Measurements from ENCODE around the gene ZNF786. TPM values are rescaled to one million over a fixed set of nuclear protein-coding genes. Genes with fewer than 3 reads are reported as not detected.
A peak's percentile ranks its signal among the peaks of the same experiment; 100 is the strongest.

The ZNF786 gene
- total RNA-seq, 1 experiment from 2014 or later: 10.1 TPM

DNA sequence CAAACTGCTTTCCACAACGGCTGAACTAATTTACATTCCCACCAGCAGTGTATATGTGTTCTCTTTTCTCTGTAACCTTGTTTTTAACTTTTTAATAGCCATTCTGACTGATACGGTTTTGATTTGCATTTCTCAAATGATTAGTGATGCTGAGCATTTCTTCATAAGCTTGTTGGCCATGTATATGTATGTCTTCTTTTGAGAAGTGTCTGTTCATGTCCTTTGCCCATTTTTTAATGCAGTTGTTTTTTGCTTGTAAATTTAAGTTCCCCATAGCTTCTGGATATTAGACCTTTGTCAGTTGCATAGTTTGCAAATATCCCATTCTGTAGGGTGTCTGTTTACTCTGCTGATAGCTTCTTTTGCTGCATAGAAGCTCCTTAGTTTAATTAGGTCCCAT lies 6.1 kb downstream of the ZNF786 start:
- TF ChIP-seq, protein P1, sequence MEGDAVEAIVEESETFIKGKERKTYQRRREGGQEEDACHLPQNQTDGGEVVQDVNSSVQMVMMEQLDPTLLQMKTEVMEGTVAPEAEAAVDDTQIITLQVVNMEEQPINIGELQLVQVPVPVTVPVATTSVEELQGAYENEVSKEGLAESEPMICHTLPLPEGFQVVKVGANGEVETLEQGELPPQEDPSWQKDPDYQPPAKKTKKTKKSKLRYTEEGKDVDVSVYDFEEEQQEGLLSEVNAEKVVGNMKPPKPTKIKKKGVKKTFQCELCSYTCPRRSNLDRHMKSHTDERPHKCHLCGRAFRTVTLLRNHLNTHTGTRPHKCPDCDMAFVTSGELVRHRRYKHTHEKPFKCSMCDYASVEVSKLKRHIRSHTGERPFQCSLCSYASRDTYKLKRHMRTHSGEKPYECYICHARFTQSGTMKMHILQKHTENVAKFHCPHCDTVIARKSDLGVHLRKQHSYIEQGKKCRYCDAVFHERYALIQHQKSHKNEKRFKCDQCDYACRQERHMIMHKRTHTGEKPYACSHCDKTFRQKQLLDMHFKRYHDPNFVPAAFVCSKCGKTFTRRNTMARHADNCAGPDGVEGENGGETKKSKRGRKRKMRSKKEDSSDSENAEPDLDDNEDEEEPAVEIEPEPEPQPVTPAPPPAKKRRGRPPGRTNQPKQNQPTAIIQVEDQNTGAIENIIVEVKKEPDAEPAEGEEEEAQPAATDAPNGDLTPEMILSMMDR (IDR thresholded peaks at IDR 0.05): no peak
- TF ChIP-seq SIN3A (IDR thresholded peaks at IDR 0.05; ENCODE audit: borderline replicate concordance, insufficient read depth, low read depth, low read length): no peak
- TF ChIP-seq TCF7L2 (IDR thresholded peaks at IDR 0.05; ENCODE audit: low read depth, low read length): no peak
- TF ChIP-seq POLR2AphosphoS5 (IDR thresholded peaks at IDR 0.05; ENCODE audit: low read depth, low read length): no peak
- TF ChIP-seq, protein P2, sequence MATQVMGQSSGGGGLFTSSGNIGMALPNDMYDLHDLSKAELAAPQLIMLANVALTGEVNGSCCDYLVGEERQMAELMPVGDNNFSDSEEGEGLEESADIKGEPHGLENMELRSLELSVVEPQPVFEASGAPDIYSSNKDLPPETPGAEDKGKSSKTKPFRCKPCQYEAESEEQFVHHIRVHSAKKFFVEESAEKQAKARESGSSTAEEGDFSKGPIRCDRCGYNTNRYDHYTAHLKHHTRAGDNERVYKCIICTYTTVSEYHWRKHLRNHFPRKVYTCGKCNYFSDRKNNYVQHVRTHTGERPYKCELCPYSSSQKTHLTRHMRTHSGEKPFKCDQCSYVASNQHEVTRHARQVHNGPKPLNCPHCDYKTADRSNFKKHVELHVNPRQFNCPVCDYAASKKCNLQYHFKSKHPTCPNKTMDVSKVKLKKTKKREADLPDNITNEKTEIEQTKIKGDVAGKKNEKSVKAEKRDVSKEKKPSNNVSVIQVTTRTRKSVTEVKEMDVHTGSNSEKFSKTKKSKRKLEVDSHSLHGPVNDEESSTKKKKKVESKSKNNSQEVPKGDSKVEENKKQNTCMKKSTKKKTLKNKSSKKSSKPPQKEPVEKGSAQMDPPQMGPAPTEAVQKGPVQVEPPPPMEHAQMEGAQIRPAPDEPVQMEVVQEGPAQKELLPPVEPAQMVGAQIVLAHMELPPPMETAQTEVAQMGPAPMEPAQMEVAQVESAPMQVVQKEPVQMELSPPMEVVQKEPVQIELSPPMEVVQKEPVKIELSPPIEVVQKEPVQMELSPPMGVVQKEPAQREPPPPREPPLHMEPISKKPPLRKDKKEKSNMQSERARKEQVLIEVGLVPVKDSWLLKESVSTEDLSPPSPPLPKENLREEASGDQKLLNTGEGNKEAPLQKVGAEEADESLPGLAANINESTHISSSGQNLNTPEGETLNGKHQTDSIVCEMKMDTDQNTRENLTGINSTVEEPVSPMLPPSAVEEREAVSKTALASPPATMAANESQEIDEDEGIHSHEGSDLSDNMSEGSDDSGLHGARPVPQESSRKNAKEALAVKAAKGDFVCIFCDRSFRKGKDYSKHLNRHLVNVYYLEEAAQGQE (IDR thresholded peaks at IDR 0.05; ENCODE audit: insufficient read depth in 1 of 2, low read depth in 2 of 2, low read length in 1 of 2): no peak
- H3K4me3 ChIP-seq (ENCODE audit: low read depth in 2 of 2, low read length in 2 of 2): no peak overlapping the region
- ChIA-PET CTCF (interaction anchor here (0.7 kb wide), 1 partner anchor 22 kb away, joined by 11 read pairs; no protein-coding TSS in a partner anchor), POLR2A (no interaction called here)
- H3K36me3 ChIP-seq (ENCODE audit: control insufficient read depth, insufficient read depth, low read length): no peaks in the 10 kb centered on the region
- intact Hi-C loops (cut with micrococcal nuclease; ENCODE audit: unreplicated experiment): no loop called here
- H3K27ac ChIP-seq (ENCODE audit: low read length): no peak overlapping the region
- ATAC-seq (no peak), DNase-seq (ENCODE audit: low read depth, low spot score) (no peak)
- no peaks in the 10 kb centered on the region for H3K27me3 ChIP-seq (ENCODE audit: control insufficient read depth, insufficient read depth, low read length)
- no peaks in the 10 kb centered on the region for H3K4me1 ChIP-seq (ENCODE audit: control insufficient read depth, insufficient read depth, low read length)
- TSS peak; percentile 34 for BruUV-seq (replicated peaks)
- H3K9me3 ChIP-seq (ENCODE audit: control insufficient read depth, insufficient read depth, low read depth, low read length): no peaks in the 10 kb centered on the region
- in situ Hi-C loops (cut with HindIII; ENCODE audit: low pct_unique_long_range_greater_than_20kb, low sequenced_read_pairs): no loop called here

DNA sequence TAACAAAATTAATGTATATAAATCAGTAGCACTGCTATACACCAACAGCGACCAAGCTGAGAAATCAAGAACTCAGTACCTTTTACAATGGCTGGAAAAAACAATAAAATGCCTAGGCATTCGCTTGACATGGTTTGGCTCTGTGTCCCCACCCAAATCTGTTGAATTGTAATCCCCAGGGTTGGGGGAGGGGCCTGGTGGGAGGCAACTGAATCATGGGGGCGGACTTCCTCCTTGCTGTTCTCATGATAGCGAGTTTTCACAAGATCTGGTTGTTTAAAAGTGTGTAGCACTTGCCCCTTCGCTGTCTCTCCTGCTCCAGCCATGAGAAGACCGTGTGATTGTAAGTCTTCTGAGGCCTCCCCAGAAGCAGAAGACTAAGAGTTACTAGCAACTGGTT lies 8.6 kb downstream of the ZNF786 start:
- BruUV-seq (replicated peaks): no TSS peak
- ATAC-seq (no peak), DNase-seq (ENCODE audit: low read depth, low spot score) (no peak)
- Histone ChIP-seq H3K27me3 (ENCODE audit: control insufficient read depth, insufficient read depth, low read length) (no peaks in the 10 kb centered on the region), H3K36me3 (ENCODE audit: control insufficient read depth, insufficient read depth, low read length) (no peaks in the 10 kb centered on the region), H3K4me3 (ENCODE audit: low read depth in 2 of 2, low read length in 2 of 2) (no peak overlapping the region), H3K4me1 (ENCODE audit: control insufficient read depth, insufficient read depth, low read length) (no peaks in the 10 kb centered on the region), H3K27ac (ENCODE audit: low read length) (no peak overlapping the region), H3K9me3 (ENCODE audit: control insufficient read depth, insufficient read depth, low read depth, low read length) (no peaks in the 10 kb centered on the region)
- POLR2A ChIA-PET: no interaction called here
- CTCF ChIA-PET: no interaction called here
- no peak for TF ChIP-seq SIN3A (IDR thresholded peaks at IDR 0.05; ENCODE audit: borderline replicate concordance, insufficient read depth, low read depth, low read length)
- TF ChIP-seq, protein P1 (IDR thresholded peaks at IDR 0.05): no peak
- no peak for TF ChIP-seq TCF7L2 (IDR thresholded peaks at IDR 0.05; ENCODE audit: low read depth, low read length)
- TF ChIP-seq POLR2AphosphoS5 (IDR thresholded peaks at IDR 0.05; ENCODE audit: low read depth, low read length): no peak
- TF ChIP-seq, protein P2 (IDR thresholded peaks at IDR 0.05; ENCODE audit: insufficient read depth in 1 of 2, low read depth in 2 of 2, low read length in 1 of 2): no peak
- intact Hi-C loops (cut with micrococcal nuclease; ENCODE audit: unreplicated experiment): no loop called here
- in situ Hi-C loops (cut with HindIII; ENCODE audit: low pct_unique_long_range_greater_than_20kb, low sequenced_read_pairs): no loop called here
